Ovary (tissue), 9 donors: Measurements from ENCODE around the gene RSAD1. TPM values are rescaled to one million over a fixed set of nuclear protein-coding genes. Genes with fewer than 3 reads are reported as not detected.

ENCODE experiments used
- DNase-seq, 5 donors: peaks; one replicate each; pipeline ENCODE4 v3.0.0-alpha.2; 2019 to 2020
- H3K27ac ChIP-seq, 2 donors: fragments of 200-600 bp; one replicate each; pipeline versions ENCODE4 v1.5.1 to v1.8.0; 2019 to 2022
- H3K27me3 ChIP-seq: fragments of 200-600 bp; one replicate; pipeline ENCODE4 v1.8.0; 2022
- H3K36me3 ChIP-seq: fragments of 200-600 bp; sonication (generic); one replicate; pipeline ENCODE4 v1.5.1; 2019
- H3K4me1 ChIP-seq: one replicate; pipeline ENCODE4 v1.8.1; 2013; ENCODE audit warnings: mild to moderate bottlenecking, moderate library complexity; ENCODE audit not compliant: insufficient read depth
- H3K4me3 ChIP-seq: fragments of 200-600 bp; sonication (generic); one replicate; pipeline ENCODE4 v1.5.1; 2017
- H3K9me3 ChIP-seq, 2 donors: fragments of 200-600 bp in 1 of 2; sonication (generic) in 1 of 2; one replicate each; pipeline versions ENCODE4 v1.5.1 to v1.8.1; 2013 to 2019; ENCODE audit warnings: mild to moderate bottlenecking in 1 of 2, moderate library complexity in 1 of 2
- CTCF ChIP-seq, 3 donors: fragments of 450-650 bp in 2 of 3; fragments of 200-600 bp in 1 of 3; IDR thresholded peaks; one replicate each; pipeline versions ENCODE4 v1.5.1 to v1.8.0; 2016 to 2022; ENCODE audit warnings: antibody characterized with exemption in 3 of 3, mild to moderate bottlenecking in 1 of 3
- EP300 ChIP-seq: sonication (generic); formaldehyde crosslinking; IDR thresholded peaks from one replicate; pipeline ENCODE4 v1.6.1; 2017; ENCODE audit warnings: antibody characterized with exemption
- POLR2A ChIP-seq: fragments of 450-650 bp; IDR thresholded peaks from one replicate; pipeline ENCODE4 v1.6.1; 2017; ENCODE audit warnings: antibody characterized with exemption, mild to moderate bottlenecking, moderate library complexity
- WGBS, 3 donors: extraction: QIAGEN DNeasy Blood & Tissue Kit in 1 of 3; methylation state at CpG; one replicate each; pipeline versions ENCODE4 v1.1.5 to v1.1.7; 2013 to 2017; 5-methylcytosine and 5-hydroxymethylcytosine counted together
- intact Hi-C, 4 donors: fragments of 100-400 bp; cut with DNase I; formaldehyde crosslinking; loops; one replicate each; pipeline versions ENCODE4 v1.11.0 to v1.15.1; 2022 to 2023
- polyA plus RNA-seq, 2 donors: library from polyadenylated mRNA; stranded (reverse); fragments of 200-250 nt in 1 of 2; fragments of 350-450 nt in 1 of 2; fragmentation: Illumina TruSeq in 1 of 2; extraction: RNeasy Lipid Tissue Mini Kit (QIAGEN cat#74804) in 1 of 2; gene quantifications; one replicate each; pipeline ENCODE4 v1.2.3, GENCODE V29; 2013 to 2014
- total RNA-seq, 7 donors: library from RNA; depleted of rRNA in 2 of 7; stranded (reverse); fragments of >200 nt in 2 of 7; fragmentation: NEBNext Ultra II Directional in 3 of 7; extraction: Animal tissue kit (Norgen Biotek cat#: 25700) in 3 of 7; gene quantifications; one replicate each; pipeline versions ENCODE4 v1.1.0 to v1.2.4, GENCODE V29; 2016 to 2023
- donor health status: DM: no; HTN: no; CAD: no; lungs with moderate emphysema.
- donor health status: DM: no; HTN: no; CAD: no.
- donor health status: Bipolar disorder and iron deficiency.
- donor health status: DM: yes; HTN: yes; CAD: no.
- donor health status: DM: no; HTN: no; CAD: no.
- donor health status: DM: yes; HTN: yes; CAD: no.

RSAD1 gene
- total and polyA plus RNA-seq, 9 donors, result 21.2 to 48.0 (median 34.6) TPM

GRCh38 chr17:50440838-50441829, 37.5 kb upstream of the RSAD1 start:
- intact Hi-C loops, result no loop called here
- Histone ChIP-seq H3K27me3 (no peaks in the 10 kb centered on the region), H3K36me3 (no peaks in the 10 kb centered on the region), H3K4me3 (no peak overlapping the region), H3K9me3 (no peaks in the 10 kb centered on the region), H3K27ac (no peak overlapping the region), H3K4me1 (no peaks in the 10 kb centered on the region)
- TF ChIP-seq EP300 (no peak), CTCF (IDR thresholded peaks at IDR 0.05) (no peak)
- 79 to 84% (median 83%) methylated on average over 10 of the region's 10 CpGs for WGBS, 3 donors
- no peak for DNase-seq

GRCh38 chr17:50443505-50443974, 35.1 kb upstream of the RSAD1 start:
- TF ChIP-seq CTCF (IDR thresholded peaks at IDR 0.05), result no peak
- TF ChIP-seq EP300, result no peak
- no peak for TF ChIP-seq POLR2A
- intact Hi-C loops, result no loop called here
- no peak overlapping the region for H3K4me3 ChIP-seq
- DNase-seq, result no peak
- H3K27me3 ChIP-seq, result no peaks in the 10 kb centered on the region
- no peaks in the 10 kb centered on the region for H3K36me3 ChIP-seq
- 13 to 27% (median 27%) methylated on average over 3 of the region's 3 CpGs for WGBS, 3 donors
- no peaks in the 10 kb centered on the region for H3K9me3 ChIP-seq
- H3K27ac ChIP-seq, result no peak overlapping the region
- no peaks in the 10 kb centered on the region for H3K4me1 ChIP-seq

GRCh38 chr17:50444841-50445715, 33.6 kb upstream of the RSAD1 start:
- Histone ChIP-seq H3K4me1 (no peaks in the 10 kb centered on the region), H3K36me3 (no peaks in the 10 kb centered on the region), H3K4me3 (no peak overlapping the region), H3K27ac (no peak overlapping the region), H3K9me3 (no peaks in the 10 kb centered on the region), H3K27me3 (no peaks in the 10 kb centered on the region)
- WGBS, 3 donors, result 89 to 95% (median 93%) methylated on average over 6 of the region's 6 CpGs
- intact Hi-C loops, result no loop called here
- TF ChIP-seq EP300, result no peak
- no peak for TF ChIP-seq CTCF (IDR thresholded peaks at IDR 0.05)
- TF ChIP-seq POLR2A, result no peak
- DNase-seq, result no peak

- TF ChIP-seq EP300 (no peak), CTCF (IDR thresholded peaks at IDR 0.05) (no peak), POLR2A (no peak)
Observed at GRCh38 chr17:50445730-50446325, 32.8 kb upstream of the RSAD1 start.

More at GRCh38 chr17:50445730-50446325, 32.8 kb upstream of the RSAD1 start:
- Histone ChIP-seq H3K4me3 (no peak overlapping the region), H3K27ac (no peak overlapping the region), H3K9me3 (no peaks in the 10 kb centered on the region), H3K27me3 (no peaks in the 10 kb centered on the region), H3K4me1 (no peaks in the 10 kb centered on the region), H3K36me3 (no peaks in the 10 kb centered on the region)
- intact Hi-C loops, result no loop called here
- WGBS, 3 donors, result 20 to 43% (median 21%) methylated on average over 1 of the region's 1 CpG
- no peak for DNase-seq
